Midbrain (tissue), 1 donor: ENCODE measurements around the gene CYP19A1.
A peak's percentile ranks its signal among the peaks of the same experiment; 100 is the strongest.

ENCODE experiments used
- DNase-seq: peaks from one replicate; lab custom pipeline; 2025; lab: John Stamatoyannopoulos, UW

Gene CYP19A1

DNA sequence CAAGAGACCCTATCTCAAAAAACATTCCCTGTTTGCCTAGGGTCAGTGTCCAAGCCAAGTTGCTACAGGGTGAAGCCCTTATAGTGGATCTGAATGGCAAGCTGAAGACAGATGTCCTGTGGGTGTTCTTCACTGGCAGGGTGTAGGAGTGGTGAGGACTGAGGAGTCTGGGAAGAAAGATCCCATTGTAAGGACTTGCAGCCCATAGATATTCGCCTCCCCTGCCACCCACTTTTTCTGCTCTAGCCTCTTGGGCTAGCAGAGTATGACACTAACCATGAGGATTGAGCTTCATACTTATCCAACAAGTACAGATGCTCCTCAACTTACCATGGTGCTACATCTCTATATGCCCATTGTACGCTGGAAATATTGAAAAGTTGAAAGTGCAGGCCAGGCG, 13.2 kb downstream of the CYP19A1 start:
- DNase-seq: no peak

DNA sequence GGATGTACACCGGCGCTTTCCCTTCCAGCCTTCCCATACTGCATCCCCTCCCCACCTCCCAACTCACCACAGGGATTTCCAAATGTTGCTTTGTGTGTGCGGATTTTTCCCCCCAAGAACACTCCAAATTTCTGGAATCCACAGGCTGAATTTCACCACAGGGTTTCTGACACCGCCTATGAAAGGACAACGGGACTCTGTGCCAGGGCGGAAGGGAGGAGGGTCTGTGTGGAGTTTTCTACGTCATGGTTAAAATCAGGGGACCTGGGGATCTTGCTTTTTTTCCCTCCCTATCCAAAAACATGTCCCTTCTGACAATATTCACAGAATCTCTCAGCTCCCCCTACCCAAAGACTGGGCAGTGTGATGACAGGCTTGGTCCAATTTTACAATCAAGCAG, 14.6 kb downstream of the CYP19A1 start:
- DNase-seq: no peak

- no peak for DNase-seq
Measured at GRCh38 chr15:51322621-51323296, 15.6 kb downstream of the CYP19A1 start.

DNA sequence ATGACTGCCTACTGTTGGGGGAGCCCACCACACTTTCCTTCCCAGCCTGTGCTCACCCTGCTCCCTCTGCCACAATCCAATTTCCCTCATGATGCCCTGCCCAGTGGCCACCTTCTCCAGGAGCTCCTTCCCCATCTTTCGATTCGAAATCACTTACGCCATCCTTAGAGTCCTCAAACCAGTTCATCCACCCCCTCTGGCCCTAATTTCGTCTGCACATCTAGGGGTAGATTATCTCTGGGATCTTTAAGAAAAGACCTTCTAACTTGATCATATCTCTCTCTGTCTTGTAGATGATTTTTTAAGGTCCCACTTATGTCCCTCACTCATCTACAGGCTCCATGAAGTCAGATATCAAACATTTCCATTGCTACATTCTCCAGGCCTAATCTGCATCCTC, 17.1 kb downstream of the CYP19A1 start:
- no peak for DNase-seq

DNA sequence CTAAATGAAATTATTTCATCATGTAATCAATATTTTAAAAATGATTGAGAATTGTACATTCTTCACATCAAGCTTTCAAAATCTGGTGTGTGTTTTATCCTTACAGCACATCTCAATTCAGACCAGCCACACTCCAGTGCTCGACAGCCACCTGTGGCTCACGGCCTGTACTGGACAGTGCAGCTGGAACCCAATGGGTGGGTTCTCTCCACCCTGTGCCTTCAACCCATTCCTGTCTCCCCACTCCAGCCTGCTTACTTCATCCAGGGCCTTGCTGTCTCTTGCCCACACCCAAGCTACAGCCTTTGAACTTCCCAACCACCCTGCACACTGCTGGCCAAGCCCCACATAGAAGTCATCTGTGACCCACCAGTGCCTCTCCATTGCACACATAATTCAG, 17.6 kb downstream of the CYP19A1 start:
- no peak for DNase-seq

DNA sequence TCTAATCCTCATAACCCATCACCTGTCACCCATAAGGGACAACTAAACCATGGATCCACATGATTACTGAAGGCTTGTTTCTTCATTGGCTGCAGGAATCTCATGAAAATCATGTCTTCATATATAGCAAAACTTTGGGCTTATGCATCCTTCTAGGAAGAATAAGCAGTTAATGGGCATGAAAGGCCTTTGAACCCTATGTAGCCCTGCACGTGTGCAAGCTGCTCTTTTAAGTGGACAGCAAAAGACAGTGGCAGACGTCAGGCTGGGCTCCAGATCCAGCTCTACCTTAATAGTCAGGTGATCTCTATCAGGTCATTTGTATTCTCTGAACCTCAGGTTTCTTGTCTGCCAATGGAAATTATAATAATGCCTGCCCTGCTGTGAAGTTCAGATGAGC, 18.9 kb downstream of the CYP19A1 start:
- DNase-seq: no peak

- DNase-seq: no peak
Measured at GRCh38 chr15:51318382-51319150, 19.8 kb downstream of the CYP19A1 start.

DNA sequence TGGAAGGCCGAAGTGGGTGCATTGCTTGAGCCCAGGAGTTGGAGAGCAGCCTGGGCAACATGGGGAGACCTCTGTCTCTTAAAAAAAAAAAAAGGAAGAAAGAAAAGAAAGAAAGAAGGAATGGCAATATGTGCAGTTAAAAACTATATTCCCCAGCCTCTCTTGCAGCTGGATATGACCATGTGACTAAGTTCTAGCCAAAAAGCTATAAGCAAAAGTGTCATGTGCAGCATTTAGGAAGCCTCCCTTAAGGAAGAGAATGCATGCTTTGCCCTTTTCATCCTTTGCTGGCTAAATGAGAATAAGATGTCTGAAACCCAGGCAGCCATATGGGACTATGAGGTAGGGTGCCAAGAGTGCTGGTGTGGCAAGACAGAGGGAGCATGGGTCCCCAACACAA, 21.8 kb downstream of the CYP19A1 start:
- no peak for DNase-seq

- DNase-seq: no peak
Measured at GRCh38 chr15:51315726-51316125, 22.7 kb downstream of the CYP19A1 start.

GRCh38 chr15:51314391-51315337, 23.7 kb downstream of the CYP19A1 start:
- no peak for DNase-seq

GRCh38 chr15:51313644-51314280, 24.6 kb downstream of the CYP19A1 start:
- no peak for DNase-seq

DNA sequence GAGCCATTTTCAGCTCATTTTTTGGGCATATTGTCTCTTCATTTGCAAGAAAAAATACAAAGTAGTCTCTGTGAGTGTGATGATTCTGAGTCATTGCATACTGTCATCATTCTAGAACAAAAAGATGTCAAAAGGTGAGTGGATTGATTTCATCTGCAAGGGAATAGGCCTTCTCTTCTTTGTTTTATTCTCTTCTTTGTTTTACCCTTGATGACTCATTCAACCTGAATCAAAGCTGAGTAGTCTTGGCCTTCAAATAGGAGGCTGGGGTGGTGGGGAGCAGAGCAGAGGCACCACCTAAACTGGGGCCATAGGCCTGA, 25.4 kb downstream of the CYP19A1 start:
- DNase-seq: no peak

GRCh38 chr15:51312166-51313073, 26.0 kb downstream of the CYP19A1 start:
- DNase-seq: no peak

- no peak for DNase-seq
Measured at GRCh38 chr15:51311510-51311909, 26.9 kb downstream of the CYP19A1 start.

DNA sequence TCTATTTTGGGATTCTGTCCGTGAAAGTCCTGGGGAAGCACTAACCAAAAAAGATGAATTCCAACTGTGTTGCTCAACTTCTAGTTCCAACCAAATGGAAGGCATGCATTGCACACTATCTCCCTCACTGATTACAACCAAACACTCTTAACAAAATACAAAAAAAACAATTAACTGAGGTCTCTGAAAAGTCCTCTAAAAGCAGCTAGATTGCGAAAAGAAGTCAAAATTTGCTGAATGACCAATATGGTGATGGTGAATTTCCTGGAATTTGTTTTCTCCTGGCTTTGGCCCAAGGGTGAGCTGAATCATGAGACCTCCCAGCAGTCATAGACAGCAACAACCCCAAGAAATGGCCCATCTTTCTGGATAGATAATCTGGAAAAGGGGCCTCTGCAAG, 28.3 kb downstream of the CYP19A1 start:
- DNase-seq: no peak

- no peak for DNase-seq
Measured at GRCh38 chr15:51307811-51308210, 30.6 kb downstream of the CYP19A1 start.

- no peak for DNase-seq
Measured at GRCh38 chr15:51307325-51307724, 31.1 kb downstream of the CYP19A1 start.

DNA sequence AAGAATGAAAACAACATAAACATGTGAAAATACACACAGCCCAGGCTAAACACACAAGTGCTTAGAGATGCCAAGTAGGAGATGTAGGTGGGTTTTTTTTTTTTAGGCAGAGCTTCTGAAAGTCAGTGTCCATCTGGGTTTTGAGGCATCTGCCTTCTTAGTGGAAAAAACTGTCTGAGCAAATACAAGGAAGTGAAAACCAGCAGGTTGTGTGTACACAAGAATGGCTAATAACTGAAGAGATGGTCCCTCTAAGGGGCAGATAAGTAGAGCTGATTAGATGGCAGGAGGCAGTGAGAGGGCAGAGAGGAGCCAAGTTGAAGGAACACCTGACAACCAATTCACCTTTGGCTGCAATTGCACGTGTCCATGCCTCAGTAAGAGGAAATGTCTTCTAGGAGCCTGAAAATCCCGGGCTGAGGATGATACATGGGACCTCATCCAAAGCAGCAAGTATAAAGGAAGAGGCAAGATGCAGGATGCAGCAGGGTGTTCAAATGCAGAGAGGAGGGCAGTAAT, 34.9 kb downstream of the CYP19A1 start:
- no peak for DNase-seq

- no peak for DNase-seq
Measured at GRCh38 chr15:51302480-51302879, 35.9 kb downstream of the CYP19A1 start.

GRCh38 chr15:51299187-51300015, 39.0 kb downstream of the CYP19A1 start:
- DNase-seq: peak; percentile 35
